ENCODE results near the gene HGS. TPM values are rescaled to one million over a fixed set of nuclear protein-coding genes. Genes with fewer than 3 reads are reported as not detected.

HGS gene
- total RNA-seq, 1 donor from 2014 or later, result 211 TPM

- H3K4me1 ChIP-seq, result peaks cover 9 to 17% of the 10 kb centered on the region in 2 donors
- DNase-seq (ENCODE audit: low spot score in 2 of 2), result no peak
- no peaks in the 10 kb centered on the region for H3K9me3 ChIP-seq
- H3K27ac ChIP-seq, result no peak overlapping the region
- intact Hi-C loops (cut with DNase I), result loop anchor here (5.0 kb wide), 1 partner anchor 64 kb away; the partner anchor contains the start of gene MRPL12
- H3K4me3 ChIP-seq, result no peak overlapping the region
- no peaks in the 10 kb centered on the region for H3K27me3 ChIP-seq
- H3K36me3 ChIP-seq, result no peaks in the 10 kb centered on the region
- TF ChIP-seq, protein P1, sequence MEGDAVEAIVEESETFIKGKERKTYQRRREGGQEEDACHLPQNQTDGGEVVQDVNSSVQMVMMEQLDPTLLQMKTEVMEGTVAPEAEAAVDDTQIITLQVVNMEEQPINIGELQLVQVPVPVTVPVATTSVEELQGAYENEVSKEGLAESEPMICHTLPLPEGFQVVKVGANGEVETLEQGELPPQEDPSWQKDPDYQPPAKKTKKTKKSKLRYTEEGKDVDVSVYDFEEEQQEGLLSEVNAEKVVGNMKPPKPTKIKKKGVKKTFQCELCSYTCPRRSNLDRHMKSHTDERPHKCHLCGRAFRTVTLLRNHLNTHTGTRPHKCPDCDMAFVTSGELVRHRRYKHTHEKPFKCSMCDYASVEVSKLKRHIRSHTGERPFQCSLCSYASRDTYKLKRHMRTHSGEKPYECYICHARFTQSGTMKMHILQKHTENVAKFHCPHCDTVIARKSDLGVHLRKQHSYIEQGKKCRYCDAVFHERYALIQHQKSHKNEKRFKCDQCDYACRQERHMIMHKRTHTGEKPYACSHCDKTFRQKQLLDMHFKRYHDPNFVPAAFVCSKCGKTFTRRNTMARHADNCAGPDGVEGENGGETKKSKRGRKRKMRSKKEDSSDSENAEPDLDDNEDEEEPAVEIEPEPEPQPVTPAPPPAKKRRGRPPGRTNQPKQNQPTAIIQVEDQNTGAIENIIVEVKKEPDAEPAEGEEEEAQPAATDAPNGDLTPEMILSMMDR (IDR thresholded peaks at IDR 0.05), result no peak
Measured at GRCh38 chr17:81638683-81639082, 45.1 kb upstream of the HGS start.

DNA sequence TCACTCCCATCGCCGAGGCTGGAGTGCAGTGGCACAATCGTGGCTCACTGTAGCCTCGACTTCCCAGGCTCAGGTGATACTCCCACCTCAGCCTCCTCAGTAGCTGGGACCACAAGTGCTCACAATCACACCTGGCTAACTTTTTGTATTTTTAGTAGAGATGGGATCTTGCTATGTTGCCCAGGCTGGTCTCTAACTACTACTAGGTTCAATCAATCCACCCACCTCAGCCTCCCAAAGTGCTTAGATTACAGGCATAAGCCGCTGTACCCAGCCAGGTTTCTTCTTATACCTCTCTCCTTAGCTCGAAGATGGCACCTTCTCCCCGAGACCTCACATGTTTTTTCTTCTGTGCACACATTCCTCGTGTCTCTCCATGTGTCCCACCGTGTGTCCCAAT, 43.8 kb upstream of the HGS start:
- Histone ChIP-seq H3K4me3 (no peak overlapping the region), H3K27ac (no peak overlapping the region), H3K36me3 (no peaks in the 10 kb centered on the region), H3K27me3 (no peaks in the 10 kb centered on the region), H3K9me3 (no peaks in the 10 kb centered on the region), H3K4me1 (peaks cover 9 to 11% of the 10 kb centered on the region in 2 donors)
- no peak for DNase-seq (ENCODE audit: low spot score in 2 of 2)
- TF ChIP-seq, protein P1 (IDR thresholded peaks at IDR 0.05), result no peak
- intact Hi-C loops (cut with DNase I), result no loop called here

- no peaks in the 10 kb centered on the region for H3K9me3 ChIP-seq
- TF ChIP-seq, protein P1 (IDR thresholded peaks at IDR 0.05), result no peak
- no peaks in the 10 kb centered on the region for H3K4me1 ChIP-seq
- H3K27me3 ChIP-seq, result no peaks in the 10 kb centered on the region
- no peak overlapping the region for H3K27ac ChIP-seq
- intact Hi-C loops (cut with DNase I), result no loop called here
- no peaks in the 10 kb centered on the region for H3K36me3 ChIP-seq
- H3K4me3 ChIP-seq, result no peak overlapping the region
- no peak for DNase-seq (ENCODE audit: low spot score in 2 of 2)
Measured at GRCh38 chr17:81641825-81642489, 41.9 kb upstream of the HGS start.

DNA sequence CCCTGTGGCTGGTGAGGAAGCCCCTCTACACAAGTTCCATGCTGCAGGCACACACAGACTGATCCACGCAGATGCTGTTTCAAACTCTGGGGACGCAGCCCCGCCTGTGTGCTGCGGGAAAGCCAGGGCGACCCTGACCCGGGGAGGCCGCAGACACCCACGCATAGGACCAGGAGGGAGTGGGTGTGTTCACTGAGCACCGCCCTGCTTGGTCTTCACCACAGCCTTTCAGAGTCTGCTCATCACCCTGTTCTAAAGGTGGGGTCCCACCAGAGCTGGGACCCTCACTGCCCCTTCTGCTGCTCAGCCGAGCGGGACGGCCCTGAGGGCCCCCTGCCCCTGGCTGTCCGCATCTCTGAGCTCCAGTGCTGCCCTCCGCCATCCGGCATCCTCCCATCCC, 39.3 kb upstream of the HGS start:
- H3K4me1 ChIP-seq, result no peaks in the 10 kb centered on the region
- no peaks in the 10 kb centered on the region for H3K36me3 ChIP-seq
- TF ChIP-seq, protein P1 (IDR thresholded peaks at IDR 0.05), result no peak
- no peak overlapping the region for H3K4me3 ChIP-seq
- no peaks in the 10 kb centered on the region for H3K27me3 ChIP-seq
- H3K9me3 ChIP-seq, result peaks cover 0 to 4% of the 10 kb centered on the region in 2 donors
- intact Hi-C loops (cut with DNase I), result no loop called here
- no peak overlapping the region for H3K27ac ChIP-seq
- DNase-seq (ENCODE audit: low spot score in 2 of 2), result no peak

- DNase-seq (ENCODE audit: low spot score in 2 of 2), result no peak
- Histone ChIP-seq H3K27ac (no peak overlapping the region), H3K9me3 (peaks cover 0 to 4% of the 10 kb centered on the region in 2 donors), H3K4me1 (no peaks in the 10 kb centered on the region), H3K27me3 (no peaks in the 10 kb centered on the region), H3K36me3 (no peaks in the 10 kb centered on the region), H3K4me3 (no peak overlapping the region)
- TF ChIP-seq, protein P1 (IDR thresholded peaks at IDR 0.05), result no peak
- intact Hi-C loops (cut with DNase I), result no loop called here
Measured at GRCh38 chr17:81644976-81645952, 38.5 kb upstream of the HGS start.
